ENCODE data around the gene PTPRF.
"Not testable (repeated sequence)": the region's sequence is repeated elsewhere in the genome, so short reads cannot be mapped to it uniquely, and the experiment has no call there.

PTPRF gene

DNA sequence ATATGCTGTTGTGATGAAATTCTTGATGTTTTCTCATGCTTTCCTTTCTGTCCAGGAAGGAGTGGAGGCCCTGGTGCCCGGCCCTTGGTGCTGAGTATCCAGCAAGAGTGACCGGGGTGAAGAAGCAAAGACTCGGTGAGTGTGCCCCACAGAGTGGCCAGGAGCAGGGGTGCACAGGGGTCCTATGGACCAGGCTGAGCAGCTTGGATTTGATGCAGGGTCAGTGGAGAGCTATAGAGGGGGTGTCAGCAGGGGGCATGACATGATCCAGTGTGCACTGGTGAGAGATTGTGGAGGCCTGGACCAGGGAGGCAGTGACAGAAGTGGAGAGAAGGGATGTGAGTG, 7.4 kb downstream of the PTPRF start:
- DNase-seq (ENCODE audit: low spot score) = no peak

DNA sequence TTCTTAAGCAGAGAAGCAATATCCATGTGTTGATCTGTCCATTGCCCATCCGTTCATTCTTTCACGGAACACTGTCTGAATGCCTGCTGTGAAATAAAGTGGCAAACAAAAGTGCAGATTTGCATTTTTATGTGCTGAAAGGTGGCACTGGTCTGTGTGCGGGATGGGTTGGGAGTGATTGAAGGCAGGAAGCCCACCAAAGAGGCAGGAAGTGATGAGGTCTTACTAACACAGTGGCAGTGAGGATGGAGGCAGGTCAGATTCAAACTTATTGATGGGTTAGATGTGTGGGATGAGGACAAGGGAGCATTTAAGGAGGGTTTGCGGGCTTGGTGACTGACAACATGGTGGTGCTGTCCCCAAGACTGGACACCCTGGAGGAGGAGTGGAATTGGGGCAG, 8.3 kb downstream of the PTPRF start:
- no peak for DNase-seq (ENCODE audit: low spot score)

DNA sequence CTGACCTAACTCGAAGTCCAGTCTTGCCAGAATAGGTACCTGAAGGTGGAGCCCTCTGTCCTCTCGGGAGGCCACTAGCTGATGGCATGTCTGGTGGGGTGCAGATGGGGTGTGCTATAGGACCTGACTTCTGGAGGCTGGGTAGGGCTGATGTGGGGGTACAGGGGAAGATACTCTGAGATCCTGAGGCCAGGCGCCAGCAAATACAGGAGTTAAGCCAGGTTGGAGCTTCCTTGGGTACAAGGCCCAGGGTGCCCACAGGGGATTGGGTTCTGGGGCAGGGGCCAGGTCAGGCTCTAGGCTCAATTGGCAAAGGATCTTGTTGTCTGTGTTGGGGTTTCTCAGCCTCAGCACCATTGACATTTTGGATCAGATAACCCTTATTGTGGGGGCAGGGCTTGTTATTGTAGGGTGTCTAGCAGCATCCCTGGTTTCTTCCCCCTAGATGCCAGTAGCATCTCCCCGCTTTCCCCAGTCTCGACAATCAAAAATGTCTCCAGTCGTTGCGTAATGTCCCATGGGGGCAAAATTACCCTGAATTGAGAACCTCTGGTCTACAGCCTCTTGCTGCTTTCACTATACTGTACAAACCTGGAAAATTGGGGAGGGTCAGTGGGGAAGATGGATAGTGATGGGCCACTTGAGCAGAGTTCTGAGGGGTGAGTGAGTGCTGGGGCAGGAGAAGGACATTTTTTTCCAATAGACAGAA, 9.2 kb downstream of the PTPRF start:
- DNase-seq (ENCODE audit: low spot score) = no peak

DNA sequence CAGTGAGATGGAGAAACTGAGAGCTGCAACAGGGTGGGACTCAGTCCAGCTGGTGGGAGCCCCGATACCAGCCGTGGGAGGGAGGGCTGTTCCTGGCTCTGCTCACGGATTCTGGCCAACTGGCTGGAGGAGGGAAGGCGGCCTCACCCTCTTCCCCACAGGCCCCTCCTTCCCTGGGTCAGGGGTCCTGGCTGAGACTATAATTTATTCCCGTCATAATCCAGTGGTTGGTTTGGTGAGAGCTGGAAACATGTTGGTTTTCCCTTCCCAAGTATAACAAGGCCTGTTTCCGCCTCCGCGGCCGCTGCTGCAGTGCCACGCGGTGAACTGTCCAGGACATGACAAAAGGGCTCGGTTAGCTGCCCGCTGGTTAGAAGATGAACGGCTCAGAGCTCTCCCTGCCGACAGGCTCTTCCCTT, 10.0 kb downstream of the PTPRF start:
- DNase-seq (ENCODE audit: low spot score) = no peak

DNA sequence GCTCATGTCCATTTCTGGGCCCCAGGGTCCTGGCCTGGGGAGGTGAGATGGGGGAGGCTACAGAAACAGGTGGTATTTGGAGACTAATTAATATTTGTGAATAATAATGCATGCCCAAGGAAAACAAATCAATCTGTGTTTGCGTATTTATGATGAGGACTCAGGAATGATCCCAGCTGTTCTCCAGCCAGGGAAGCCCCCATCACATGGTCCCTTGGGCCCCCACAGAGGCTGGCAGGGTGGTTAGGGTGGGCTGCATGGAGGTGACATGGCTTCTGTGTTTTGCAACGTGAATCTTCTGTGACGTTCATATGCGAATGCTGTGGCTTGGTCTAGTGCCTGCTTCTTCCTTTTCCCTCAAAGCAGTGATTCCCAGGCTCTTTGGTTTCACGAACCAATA, 10.5 kb downstream of the PTPRF start:
- DNase-seq (ENCODE audit: low spot score) = no peak

DNA sequence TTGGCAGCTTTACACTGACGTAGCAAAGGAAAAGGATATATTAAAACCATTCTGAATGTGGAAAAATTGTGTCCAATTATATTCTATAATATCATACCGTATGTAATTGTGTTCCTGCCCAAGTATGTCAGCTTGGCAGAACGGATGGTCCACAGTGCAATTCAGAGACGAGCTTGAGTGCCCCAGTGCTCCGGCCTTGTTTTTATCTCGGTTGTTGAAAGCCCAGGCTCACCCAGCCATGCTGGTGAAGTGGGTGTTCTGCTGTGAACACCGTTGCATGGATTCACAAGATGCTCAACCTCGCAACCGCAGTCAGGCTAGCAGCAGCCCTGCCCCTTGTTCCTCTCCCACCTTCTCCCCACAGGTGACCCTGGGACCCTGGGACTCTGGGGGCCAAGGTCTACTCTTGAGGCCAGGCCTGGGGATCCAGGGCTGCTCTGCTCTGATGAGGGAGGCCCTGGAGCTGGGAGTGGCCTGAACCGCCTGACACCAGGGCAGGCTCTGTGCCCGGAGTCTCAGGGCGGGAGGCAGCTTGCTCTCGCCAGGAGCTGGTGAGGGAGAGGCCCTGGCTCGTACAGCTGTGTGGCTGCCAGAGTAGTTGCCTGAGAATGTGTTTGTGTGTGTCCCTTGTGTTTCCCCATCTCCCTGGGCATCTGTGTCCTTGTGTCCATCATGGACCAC, 11.2 kb downstream of the PTPRF start:
- DNase-seq (ENCODE audit: low spot score) = no peak

DNA sequence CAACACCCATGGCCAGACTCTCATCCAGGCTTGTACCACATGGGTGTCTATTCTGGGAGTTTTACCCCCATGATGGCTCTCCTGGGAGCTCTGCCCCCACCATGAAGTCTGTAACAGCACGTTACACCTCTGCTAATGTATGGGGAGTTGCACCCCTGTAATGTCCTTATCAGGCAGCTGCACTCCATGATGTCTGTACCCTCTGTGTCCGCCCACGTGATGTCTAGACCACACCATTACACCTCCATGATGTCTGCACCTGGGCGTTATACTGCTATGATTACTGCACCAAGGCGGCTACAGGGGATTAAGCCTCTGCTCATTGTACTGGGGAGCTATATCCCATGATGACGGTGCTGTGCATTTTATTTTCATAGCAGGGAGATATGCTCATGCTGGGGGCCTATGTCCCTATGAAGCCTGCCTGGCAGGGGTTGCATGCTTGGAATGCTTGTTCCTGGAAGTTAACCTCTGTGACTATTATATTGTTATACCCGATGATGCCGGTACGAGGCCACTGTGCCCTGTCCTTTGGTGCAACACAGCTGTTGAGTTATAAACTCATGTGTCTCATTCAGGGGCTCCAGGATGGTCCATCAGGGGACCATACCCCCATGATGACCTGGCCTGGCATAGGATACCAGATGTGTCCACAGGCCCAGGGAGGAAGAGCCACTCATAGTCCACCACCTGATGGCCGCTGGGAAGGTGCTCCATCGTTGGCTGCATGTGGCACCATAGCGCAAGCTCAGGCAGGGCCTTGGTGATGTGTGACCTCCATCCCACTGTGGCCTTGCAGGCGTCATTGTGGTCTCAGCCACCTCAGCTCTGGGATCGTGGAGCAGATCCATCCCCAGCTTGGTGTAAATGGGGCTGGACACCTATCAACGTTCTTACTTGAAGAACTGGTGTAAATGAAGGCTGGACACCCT, 12.1 kb downstream of the PTPRF start:
- DNase-seq (ENCODE audit: low spot score) = no peak

DNA sequence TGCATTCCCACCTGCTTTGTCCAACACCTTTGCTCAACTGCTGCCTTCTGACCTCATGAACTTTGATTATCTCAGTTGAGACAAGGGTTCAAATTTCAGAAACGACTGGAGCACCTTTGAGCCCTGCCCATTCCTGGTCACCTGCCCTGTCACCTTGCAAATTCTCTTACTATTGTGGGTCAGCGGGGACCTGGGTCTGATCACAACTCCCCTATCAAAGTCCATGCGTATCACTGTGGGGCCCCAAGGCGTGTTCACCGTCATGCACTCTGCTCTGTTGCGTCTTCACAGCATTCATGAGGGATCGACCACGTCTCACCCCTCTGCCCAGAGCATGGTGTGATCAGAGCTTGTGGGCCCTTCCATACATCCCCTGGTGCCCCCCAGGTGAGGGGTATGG, 12.9 kb downstream of the PTPRF start:
- DNase-seq (ENCODE audit: low spot score) = no peak

DNA sequence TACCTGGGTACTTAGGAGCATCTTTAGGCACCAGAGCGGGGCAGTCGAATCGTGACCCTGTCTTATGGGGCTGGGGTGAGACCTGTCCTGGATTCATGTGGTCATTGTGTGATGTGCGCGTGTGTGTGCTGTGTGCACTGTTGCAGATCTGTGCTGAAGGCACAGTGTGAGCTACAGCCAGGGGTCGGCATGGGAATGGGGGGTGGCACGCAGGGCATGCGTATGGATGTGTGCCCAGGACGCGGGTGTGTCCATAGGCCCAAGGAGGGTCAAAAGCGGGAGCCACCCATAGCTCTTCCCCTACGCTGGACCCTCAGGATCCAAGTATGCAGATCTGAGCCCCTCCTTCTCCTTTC, 14.6 kb downstream of the PTPRF start:
- DNase-seq (ENCODE audit: low spot score) = no peak

DNA sequence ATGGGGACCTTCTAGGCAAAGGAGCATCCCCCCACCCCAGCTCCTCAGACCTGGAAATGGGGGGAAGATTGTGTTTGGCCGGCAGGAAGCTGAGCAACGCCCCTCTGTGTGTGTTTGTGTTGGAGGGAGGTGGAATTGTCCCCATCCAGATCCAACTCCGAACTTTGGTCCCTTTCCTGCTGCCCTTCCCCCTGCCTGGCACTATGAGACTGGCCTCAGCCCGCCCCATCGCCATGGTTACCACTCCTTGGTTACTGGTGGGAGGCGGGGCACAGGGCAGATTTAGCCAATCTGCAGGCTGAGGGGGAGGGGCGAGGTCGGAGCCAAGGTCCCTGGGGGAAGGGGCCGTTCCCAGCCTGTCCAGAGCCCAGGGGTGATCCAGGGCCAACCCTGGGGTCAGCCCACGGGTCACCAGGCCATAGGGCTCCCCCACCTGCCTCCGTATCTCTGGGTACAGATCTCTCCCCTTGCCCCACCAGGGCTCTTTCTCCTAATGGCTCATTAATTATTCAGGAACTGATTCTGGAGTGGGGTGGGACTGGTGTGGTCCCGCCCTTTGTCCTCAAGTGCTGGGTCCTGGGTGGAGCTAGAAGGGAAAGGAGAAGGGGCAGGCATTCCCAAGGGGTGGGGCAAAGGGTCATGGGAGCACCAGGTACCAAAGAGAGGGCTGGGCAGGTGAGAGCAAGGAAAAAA, 15.2 kb downstream of the PTPRF start:
- no peak for DNase-seq (ENCODE audit: low spot score)

DNA sequence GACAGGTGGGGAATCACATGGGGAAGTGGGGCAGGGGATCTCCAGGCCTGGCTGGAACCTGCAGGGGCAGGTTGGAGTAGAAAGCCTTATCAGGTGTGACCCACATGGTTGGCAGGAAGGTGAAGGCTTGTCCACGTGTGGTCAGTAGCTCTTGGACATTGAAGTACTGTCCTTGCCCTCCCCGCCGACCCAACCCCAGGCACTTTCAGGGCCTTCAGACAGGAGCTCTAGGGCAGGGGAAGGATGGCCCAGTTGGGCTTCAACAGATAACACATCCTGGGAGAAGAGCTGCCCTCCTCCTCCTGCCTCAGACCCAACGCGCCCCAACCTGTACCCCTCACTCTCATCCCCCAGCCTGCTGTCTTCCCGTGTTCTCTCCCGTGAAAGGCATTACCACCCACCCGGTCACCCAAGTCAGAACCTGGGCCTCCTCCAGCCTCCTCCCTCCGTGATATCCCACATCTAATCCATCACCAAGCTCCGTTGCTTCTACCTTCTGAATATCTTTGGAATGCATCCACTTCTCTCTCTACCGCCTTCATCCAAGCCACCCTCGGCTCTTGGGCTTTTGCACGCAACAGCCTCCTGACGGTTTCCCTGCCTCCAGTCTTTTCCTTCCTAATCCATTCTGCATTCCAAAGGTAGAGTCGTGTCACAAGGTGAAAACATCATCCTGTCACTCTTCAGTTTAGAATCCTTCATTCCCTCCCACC, 15.9 kb downstream of the PTPRF start:
- no peak for DNase-seq (ENCODE audit: low spot score)

DNA sequence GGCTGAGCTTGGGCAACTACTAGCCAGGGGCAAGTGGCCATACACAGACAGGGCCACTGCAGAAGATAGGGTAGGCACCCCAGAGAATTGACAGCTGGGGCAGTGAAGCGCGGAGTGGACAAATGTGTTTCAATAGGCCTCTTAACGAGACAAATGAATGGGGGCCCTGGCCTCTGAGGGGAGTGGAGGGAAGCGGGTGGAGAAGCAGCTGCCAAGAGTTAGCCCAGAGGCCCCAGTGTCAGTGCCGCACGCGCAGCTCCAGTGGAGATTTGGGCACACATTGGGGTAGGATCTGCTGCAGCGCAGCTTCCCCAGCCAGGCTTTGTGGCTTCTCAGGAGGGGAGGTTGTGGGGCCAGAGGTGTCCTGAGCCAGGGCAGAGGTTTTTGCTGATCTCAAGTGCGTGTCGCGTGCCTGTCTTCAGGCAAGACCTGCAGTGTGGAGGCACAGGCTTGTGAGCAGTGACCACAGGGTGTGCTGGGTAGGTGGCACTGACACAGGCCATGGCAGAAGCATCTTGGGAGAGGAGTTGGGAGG, 16.9 kb downstream of the PTPRF start:
- no peak for DNase-seq (ENCODE audit: low spot score)

DNA sequence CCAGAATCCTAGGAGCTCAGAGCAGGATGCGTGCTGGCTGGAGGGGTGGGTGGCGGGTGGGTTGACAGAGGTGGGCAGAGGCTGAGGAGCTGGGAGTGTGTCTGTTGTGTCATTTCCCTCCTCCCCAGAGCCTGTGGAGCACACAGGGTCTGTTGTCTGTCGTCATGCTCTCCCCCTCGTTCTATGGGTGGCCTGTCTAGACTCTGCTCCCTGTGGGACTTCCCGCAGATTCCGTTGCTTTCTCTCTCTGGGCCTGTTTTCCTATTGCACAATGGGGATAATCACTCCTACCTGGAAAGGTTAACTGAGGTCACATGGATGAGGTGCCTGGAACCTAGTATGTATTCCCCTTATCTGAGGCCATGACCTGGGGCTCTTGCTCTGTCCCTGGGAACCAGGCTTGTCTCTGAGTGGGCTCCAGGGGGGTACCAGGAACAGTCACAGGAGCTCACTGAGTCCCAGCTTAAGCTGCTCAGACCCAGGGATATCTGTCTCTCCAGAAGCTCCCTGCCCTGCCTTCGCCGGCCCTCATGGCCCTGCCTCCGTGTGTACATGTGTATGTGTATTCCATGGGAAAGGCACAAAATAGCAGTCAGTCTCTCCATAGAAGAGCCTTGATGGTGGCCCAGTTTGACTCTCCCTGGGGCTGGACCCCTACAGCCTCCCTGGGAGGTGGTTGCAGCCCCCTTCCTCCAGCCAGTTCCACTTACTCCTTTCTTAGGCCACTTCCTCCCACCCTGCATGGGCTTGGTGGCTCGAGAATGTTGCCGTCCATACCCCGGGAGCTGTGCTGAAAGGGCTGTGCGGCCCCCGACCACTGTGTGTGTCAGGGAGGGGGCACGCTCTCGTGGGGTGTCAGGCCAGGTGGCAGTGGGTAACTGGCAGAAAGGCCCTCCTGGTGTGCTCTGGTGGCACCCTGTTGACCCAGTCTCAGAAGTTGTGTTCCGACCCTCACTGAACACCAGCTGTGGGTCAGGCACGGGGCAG, 17.9 kb downstream of the PTPRF start:
- no peak for DNase-seq (ENCODE audit: low spot score)

DNA sequence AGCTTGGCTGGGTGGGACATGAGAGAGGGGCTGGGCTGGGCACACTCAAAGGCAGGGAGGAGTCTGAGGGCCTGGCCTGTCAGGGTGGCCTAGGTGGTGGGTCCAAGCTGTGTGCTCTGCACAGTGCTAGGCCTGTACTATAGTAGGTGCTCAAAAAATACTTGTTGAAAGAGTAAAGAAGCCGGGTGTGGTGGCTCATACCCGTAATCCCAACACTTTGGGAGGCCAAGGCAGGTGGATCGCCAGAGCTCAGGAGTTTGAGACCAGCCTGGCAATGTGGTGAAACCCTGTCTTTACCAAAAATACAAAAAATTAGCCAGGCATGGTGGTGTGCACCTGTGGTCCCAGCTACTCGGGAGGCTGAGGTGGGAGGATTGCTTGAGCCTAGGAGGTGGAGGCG, 18.7 kb downstream of the PTPRF start:
- not testable (repeated sequence) for DNase-seq (ENCODE audit: low spot score)

DNA sequence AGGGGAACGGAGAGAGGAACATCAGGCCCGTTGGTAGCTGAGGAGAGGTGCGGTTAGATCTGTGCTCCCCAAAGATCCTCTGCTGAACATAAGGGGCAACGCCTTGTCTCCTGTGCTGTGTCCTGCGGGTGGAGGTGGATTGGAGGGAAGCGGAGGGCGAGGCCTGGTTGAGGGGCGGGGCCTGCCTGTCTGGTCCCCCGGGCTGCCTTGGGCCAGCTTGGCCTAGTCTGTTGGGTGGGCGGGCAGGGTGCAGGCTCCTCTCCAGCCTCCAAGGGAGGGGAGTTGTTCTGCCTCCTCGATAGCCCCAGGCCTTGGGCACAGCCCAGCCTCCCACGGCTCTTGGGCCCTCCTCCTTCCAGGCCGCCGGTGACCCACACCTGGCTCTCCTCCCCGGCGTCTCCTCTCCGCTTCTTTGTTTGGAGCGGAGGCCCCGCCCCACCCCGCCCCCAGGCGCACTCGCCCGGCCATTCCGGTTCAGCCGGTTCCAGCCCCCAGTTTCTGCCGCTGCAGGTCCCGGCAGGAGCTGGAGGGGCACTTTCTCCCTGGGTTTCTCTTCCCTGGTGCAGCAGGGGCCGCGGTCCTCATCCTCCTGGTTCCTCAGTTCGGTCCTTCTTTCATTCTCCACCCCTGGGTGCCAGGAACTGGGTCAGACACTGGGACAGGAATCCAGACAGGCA, 19.4 kb downstream of the PTPRF start:
- DNase-seq (ENCODE audit: low spot score) = no peak

DNA sequence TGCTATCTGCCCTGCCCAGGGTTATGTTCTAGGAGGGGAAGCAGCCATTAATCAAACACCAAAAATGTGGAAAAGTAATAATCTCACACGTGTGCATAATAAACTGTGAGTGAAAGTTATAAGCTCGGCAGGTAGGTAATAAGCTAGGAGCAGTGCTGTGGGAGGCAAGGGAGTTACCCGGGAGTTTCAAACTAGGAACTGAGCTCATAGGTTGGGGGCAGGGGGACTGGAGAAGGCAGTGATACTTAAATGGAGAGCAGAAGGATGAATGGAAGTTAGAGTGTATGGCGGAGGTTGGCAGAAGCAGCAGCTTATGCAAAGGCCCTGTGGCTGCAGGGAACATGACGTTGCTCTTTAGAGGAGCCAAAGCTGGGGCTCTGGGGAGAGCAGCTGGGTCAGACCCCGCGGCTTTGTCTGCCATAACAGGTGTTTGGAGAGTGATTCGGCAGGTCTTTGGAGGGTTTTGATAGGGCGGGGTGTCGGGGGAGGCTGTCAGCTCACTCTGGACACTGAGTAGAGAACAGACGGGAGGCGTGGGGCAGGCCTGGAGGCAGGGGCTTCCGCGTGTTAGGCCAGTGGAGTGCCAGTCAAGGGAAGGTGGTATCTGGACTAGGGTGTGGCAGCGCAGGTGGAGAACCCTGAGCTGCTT, 20.0 kb downstream of the PTPRF start:
- DNase-seq (ENCODE audit: low spot score) = no peak

DNA sequence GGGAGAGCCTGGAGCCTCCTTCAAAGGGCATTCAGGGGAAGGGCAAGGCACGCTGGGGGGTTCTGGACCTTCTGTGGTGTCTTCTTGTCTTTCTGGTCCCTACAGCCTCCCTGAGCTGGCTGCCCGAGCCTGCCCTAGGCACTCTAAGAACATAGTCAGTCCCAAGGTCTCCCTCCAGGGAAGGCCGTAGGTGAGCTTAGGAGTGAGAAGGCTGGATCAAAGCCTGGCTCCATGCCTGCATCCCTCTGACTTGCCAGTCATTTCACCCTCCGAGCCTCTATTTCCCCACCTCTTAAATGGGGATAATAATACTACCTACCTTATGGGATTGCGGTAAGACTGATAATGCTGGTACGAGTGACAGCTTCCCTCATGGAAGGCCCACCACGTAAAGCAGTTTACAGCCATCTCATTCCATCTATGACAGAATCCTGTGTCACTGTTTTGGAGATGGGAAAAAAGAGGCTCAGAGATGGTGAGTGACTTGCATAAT, 20.8 kb downstream of the PTPRF start:
- DNase-seq (ENCODE audit: low spot score) = no peak

DNA sequence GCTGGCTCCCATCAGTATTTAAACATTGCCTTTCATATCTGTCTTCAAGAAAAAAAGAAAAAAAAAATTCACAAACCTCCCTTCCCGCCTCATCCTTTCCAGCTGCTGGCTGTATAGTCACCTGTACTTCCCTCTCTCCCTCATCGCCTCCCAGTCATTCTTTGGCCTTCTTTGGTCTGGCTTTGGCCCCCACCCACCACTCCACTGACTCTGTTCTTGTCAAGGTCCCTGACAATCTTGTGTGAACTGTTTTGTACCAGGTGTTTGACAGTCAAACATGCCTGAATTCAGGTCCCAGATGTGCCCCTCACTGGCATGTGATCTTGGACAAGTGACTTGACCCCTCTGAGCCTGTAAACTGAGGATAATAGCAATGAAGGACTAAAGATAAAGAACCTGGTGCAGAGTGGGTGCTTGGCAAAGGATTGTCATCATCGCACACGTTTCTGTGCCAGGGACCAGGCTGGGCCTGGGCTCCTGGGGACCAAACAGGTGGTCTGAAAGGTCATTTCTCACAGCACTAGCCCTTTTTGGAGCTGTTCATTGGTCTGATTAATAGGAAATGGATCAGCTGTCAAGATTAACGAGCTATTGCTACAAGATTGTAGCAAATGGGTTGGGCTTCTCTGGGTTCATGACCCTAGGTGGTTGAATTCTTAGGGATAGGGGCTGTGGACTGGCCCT, 21.5 kb downstream of the PTPRF start:
- DNase-seq (ENCODE audit: low spot score) = no peak
